Central memory CD8-positive, alpha-beta T cell (primary cell): ENCODE data around the gene PPP1R37.

Source experiments
- ATAC-seq: fragments of 150-1000 bp; cut with Tn5 transposase; replicated peaks from 2 replicates; pipeline ENCODE4 v1.10.0; 2022; ENCODE audit warnings: mild to moderate bottlenecking, moderate FRiP score, moderate number of reproducible peaks; ENCODE audit not compliant: poor library complexity, severe bottlenecking; ENCODE audit errors: extremely low read depth
- DNase-seq, 2 donors: peaks; one replicate each; pipeline ENCODE4 v3.0.0; 2021; ENCODE audit warnings: low spot score in 2 of 2
- H3K27ac Mint-ChIP-seq: one replicate; pipeline ENCODE4 v1.8.0; 2022; ENCODE audit warnings: low read depth, mild to moderate bottlenecking, moderate library complexity, mixed read lengths
- H3K27me3 Mint-ChIP-seq: one replicate; pipeline ENCODE4 v1.8.0; 2022; ENCODE audit warnings: mixed read lengths
- H3K36me3 Mint-ChIP-seq: one replicate; pipeline ENCODE4 v1.8.0; 2022; ENCODE audit warnings: mild to moderate bottlenecking, moderate library complexity, mixed read lengths; ENCODE audit not compliant: insufficient read depth
- H3K4me1 Mint-ChIP-seq: one replicate; pipeline ENCODE4 v1.8.0; 2022; ENCODE audit warnings: mixed read lengths
- H3K4me3 Mint-ChIP-seq: one replicate; pipeline ENCODE4 v1.8.0; 2022; ENCODE audit warnings: mild to moderate bottlenecking, moderate library complexity, mixed read lengths
- H3K9me3 Mint-ChIP-seq: one replicate; pipeline ENCODE4 v1.8.0; 2022; ENCODE audit warnings: mixed read lengths

The PPP1R37 gene

DNA sequence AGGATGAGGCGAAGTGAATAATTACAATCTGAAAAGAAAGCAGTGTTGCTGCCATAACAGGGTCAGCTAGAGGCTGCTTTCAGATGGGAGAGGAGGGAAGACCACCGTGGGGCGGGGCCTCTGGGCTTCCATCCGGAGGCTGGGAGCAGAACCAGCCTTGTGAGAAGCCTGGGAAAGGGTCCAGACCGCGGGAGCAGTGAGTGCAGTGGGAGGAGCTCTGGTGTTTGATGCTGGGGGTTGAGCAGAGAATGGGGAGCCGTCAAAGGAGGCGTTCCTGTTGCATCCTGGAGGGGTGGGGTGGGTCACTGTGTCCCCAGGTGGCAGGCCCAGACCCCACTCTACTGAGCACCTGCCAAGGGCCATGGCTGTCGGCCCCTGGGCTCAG is 49.7 kb downstream of the PPP1R37 start:
- peaks cover 14% of the 10 kb centered on the region for H3K4me1 Mint-ChIP-seq
- no peaks in the 10 kb centered on the region for H3K27me3 Mint-ChIP-seq
- peaks cover 9% of the 10 kb centered on the region for H3K36me3 Mint-ChIP-seq
- H3K4me3 Mint-ChIP-seq, result no peak overlapping the region
- no peaks in the 10 kb centered on the region for H3K9me3 Mint-ChIP-seq
- no peak for DNase-seq
- peak overlapping the region; percentile 53 for H3K27ac Mint-ChIP-seq
- ATAC-seq, result no peak

- H3K9me3 Mint-ChIP-seq, result no peaks in the 10 kb centered on the region
These were observed 51.7 kb downstream of the PPP1R37 start for GRCh38 chr19:45144431-45145269.

GRCh38 chr19:45145270-45146189 is 52.6 kb downstream of the PPP1R37 start:
- H3K27me3 Mint-ChIP-seq, result no peaks in the 10 kb centered on the region
- H3K36me3 Mint-ChIP-seq, result peaks cover 6% of the 10 kb centered on the region
- ATAC-seq (no peak), DNase-seq (no peak)
- no peak overlapping the region for H3K4me3 Mint-ChIP-seq
- H3K4me1 Mint-ChIP-seq, result peaks cover 16% of the 10 kb centered on the region
- H3K27ac Mint-ChIP-seq, result no peak overlapping the region
- no peaks in the 10 kb centered on the region for H3K9me3 Mint-ChIP-seq

More at GRCh38 chr19:45144431-45145269, 51.7 kb downstream of the PPP1R37 start:
- Mint-ChIP-seq H3K27me3 (no peaks in the 10 kb centered on the region), H3K27ac (no peak overlapping the region), H3K4me1 (peaks cover 15% of the 10 kb centered on the region), H3K36me3 (peaks cover 9% of the 10 kb centered on the region), H3K4me3 (no peak overlapping the region)
- ATAC-seq (no peak), DNase-seq (no peak)

DNA sequence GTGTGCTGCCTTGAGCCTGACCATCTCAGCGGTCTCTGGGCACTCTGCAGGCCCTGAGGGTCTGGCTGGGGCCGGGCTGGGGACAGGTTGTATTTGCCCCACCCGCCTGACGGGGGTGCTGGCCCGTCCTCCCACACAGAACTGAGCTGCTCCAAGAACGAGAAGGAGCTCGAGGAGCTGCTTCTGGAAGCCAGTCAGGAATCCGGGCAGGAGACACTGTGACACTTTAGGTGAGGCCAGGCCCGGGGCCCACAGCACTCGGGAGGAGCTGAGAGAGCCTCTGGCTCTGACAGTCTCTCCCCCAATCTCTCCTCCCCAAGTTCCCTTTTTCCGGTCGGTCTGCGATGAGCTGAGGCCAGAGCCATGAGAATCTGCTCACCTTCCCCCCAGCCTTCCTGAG is 53.3 kb downstream of the PPP1R37 start:
- H3K27me3 Mint-ChIP-seq, result no peaks in the 10 kb centered on the region
- H3K9me3 Mint-ChIP-seq, result no peaks in the 10 kb centered on the region
- no peak overlapping the region for H3K4me3 Mint-ChIP-seq
- no peak overlapping the region for H3K27ac Mint-ChIP-seq
- peaks cover 18% of the 10 kb centered on the region for H3K4me1 Mint-ChIP-seq
- peaks cover 5% of the 10 kb centered on the region for H3K36me3 Mint-ChIP-seq
- no peak for ATAC-seq
- no peak for DNase-seq

DNA sequence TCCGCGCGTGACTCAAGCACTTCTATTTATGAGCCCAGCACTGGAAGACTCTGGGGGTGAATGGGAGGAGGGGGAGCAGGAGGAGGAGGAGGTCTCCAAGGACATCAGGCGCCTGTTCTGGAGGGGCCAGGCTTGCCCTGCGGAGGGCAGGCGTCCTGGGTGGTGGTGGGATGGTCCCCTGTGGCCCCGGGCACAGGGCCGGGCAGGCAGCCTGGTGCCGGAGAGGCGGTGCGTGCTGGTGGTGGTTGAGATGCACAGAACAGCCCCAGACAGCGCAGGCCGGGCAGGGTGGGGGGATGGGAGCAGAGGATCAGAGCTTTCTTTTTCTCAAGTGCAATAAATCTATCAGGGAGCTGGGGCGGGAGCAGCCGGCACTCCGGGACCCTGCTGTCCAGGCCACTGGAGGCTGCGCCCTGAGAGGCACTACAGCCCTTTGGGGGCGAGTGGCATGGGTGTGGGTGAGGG is 53.8 kb downstream of the PPP1R37 start:
- Mint-ChIP-seq H3K36me3 (peaks cover 7% of the 10 kb centered on the region), H3K27ac (no peak overlapping the region), H3K27me3 (no peaks in the 10 kb centered on the region), H3K4me3 (no peak overlapping the region), H3K9me3 (no peaks in the 10 kb centered on the region), H3K4me1 (peaks cover 23% of the 10 kb centered on the region)
- DNase-seq, result no peak
- ATAC-seq, result no peak

GRCh38 chr19:45147835-45148676 is 55.1 kb downstream of the PPP1R37 start:
- peaks cover 8% of the 10 kb centered on the region for H3K36me3 Mint-ChIP-seq
- no peak overlapping the region for H3K27ac Mint-ChIP-seq
- no peaks in the 10 kb centered on the region for H3K27me3 Mint-ChIP-seq
- DNase-seq (no peak), ATAC-seq (no peak)
- peaks cover 24% of the 10 kb centered on the region for H3K4me1 Mint-ChIP-seq
- no peak overlapping the region for H3K4me3 Mint-ChIP-seq
- H3K9me3 Mint-ChIP-seq, result no peaks in the 10 kb centered on the region

- peaks cover 7% of the 10 kb centered on the region for H3K27me3 Mint-ChIP-seq
- H3K4me3 Mint-ChIP-seq, result no peak overlapping the region
- peaks cover 30% of the 10 kb centered on the region for H3K4me1 Mint-ChIP-seq
- peaks cover 10% of the 10 kb centered on the region for H3K36me3 Mint-ChIP-seq
- H3K27ac Mint-ChIP-seq, result no peak overlapping the region
- ATAC-seq, result no peak
- no peaks in the 10 kb centered on the region for H3K9me3 Mint-ChIP-seq
- DNase-seq, result no peak
These were observed 56.1 kb downstream of the PPP1R37 start for GRCh38 chr19:45149129-45149528.

- Mint-ChIP-seq H3K36me3 (peaks cover 10% of the 10 kb centered on the region), H3K27me3 (peaks cover 10% of the 10 kb centered on the region), H3K9me3 (no peaks in the 10 kb centered on the region), H3K4me3 (no peak overlapping the region), H3K27ac (no peak overlapping the region), H3K4me1 (peaks cover 34% of the 10 kb centered on the region)
- ATAC-seq (no peak), DNase-seq (no peak)
These were observed 57.2 kb downstream of the PPP1R37 start for GRCh38 chr19:45150180-45150579.

GRCh38 chr19:45150751-45151281 is 57.8 kb downstream of the PPP1R37 start:
- Mint-ChIP-seq H3K9me3 (no peaks in the 10 kb centered on the region), H3K4me3 (peak overlapping the region; percentile 79)

GRCh38 chr19:45151320-45151719 is 58.3 kb downstream of the PPP1R37 start:
- peaks cover 10% of the 10 kb centered on the region for H3K27me3 Mint-ChIP-seq
- peak overlapping the region; percentile 79 for H3K4me3 Mint-ChIP-seq
- ATAC-seq (no peak), DNase-seq (no peak)
- peaks cover 12% of the 10 kb centered on the region for H3K36me3 Mint-ChIP-seq
- H3K9me3 Mint-ChIP-seq, result no peaks in the 10 kb centered on the region
- peaks cover 34% of the 10 kb centered on the region for H3K4me1 Mint-ChIP-seq
- H3K27ac Mint-ChIP-seq, result no peak overlapping the region

More at GRCh38 chr19:45150751-45151281, 57.8 kb downstream of the PPP1R37 start:
- no peak overlapping the region for H3K27ac Mint-ChIP-seq
- H3K27me3 Mint-ChIP-seq, result peaks cover 10% of the 10 kb centered on the region
- H3K36me3 Mint-ChIP-seq, result peaks cover 12% of the 10 kb centered on the region
- H3K4me1 Mint-ChIP-seq, result peaks cover 34% of the 10 kb centered on the region
- no peak for ATAC-seq
- DNase-seq, result no peak

DNA sequence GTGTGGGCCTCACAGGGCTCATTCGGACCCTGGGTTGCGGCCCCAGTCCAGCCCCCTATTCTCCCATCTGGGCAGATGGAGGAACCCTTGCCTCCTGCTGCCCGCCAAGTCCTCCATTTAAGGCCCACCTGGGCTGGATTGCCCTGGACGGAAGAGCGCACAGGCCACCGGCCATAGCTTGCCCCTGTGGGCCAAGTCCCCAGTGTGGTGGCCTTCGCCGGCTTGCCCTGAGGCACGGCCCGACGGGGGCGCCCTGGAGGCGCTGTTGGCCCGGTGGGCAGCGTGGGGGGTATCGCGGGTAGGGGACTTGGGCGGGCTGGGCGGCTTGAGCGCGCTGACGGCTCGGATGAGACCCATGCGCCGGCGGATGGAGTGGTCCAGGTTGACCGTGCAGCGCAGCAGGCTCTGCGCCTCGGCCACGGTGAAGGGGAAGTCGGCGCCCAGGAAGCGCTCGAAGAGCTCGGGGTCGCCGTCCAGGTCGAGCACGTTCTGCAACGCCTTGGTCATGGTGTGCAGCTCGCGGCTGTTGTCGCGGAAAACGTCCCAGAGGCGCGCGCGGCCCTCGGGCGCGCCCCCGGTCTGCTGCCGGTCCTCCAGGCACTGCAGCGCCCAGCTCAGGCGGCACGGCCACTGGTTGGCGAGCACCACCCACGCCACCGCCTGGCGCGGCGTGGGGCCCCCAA is 59.0 kb downstream of the PPP1R37 start:
- Mint-ChIP-seq H3K27ac (no peak overlapping the region), H3K36me3 (peaks cover 12% of the 10 kb centered on the region), H3K4me3 (peak overlapping the region; percentile 79), H3K27me3 (peaks cover 15% of the 10 kb centered on the region), H3K9me3 (no peaks in the 10 kb centered on the region), H3K4me1 (peaks cover 34% of the 10 kb centered on the region)
- ATAC-seq, result no peak
- no peak for DNase-seq
